ENCODE measurements around the gene OSBP2.
"Not testable (repeated sequence)": the region's sequence is repeated elsewhere in the genome, so short reads cannot be mapped to it uniquely, and the experiment has no call there.

Gene OSBP2

GRCh38 chr22:30732426-30732825 is 37.8 kb downstream of the OSBP2 start (continued):
- no peak for TF ChIP-seq CSRNP3 (CRISPR knock-in tag; IDR thresholded peaks at IDR 0.05)
- TF ChIP-seq CSDC2 (CRISPR knock-in tag; IDR thresholded peaks at IDR 0.05), result no peak
- TF ChIP-seq ZNF70 (CRISPR knock-in tag; IDR thresholded peaks at IDR 0.05), result no peak
- no peak for TF ChIP-seq SNAI2 (CRISPR knock-in tag; IDR thresholded peaks at IDR 0.05)

DNA sequence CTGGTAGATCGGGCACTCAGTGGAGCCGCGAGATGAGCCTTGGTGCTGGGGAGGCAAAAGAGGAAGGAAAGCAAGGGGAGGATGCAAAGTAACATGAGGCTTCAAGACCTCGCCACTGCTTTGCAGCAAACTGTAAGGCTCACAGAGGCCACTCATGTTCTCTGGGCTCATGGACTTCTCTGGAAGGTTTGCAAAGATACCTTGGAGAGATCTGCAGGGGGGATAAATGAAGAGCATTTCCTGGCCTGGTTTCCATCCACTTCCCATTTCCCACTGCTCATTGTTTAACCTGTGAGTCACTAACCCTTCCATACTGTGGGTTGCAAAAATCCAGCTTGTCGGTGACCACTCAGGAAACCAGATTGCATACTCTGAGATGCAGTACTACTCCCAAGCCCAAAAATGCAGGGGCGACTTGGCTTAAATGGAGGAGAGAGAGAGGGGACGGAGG is 38.5 kb downstream of the OSBP2 start:
- no peak; the same call in 1 of the 3 replicates for ATAC-seq
- TF ChIP-seq SNAI2 (CRISPR knock-in tag; IDR thresholded peaks at IDR 0.05), result no peak
- TF ChIP-seq ZFP30 (CRISPR knock-in tag; IDR thresholded peaks at IDR 0.05), result no peak
- TF ChIP-seq ZFP3 (CRISPR knock-in tag; IDR thresholded peaks at IDR 0.05), result no peak
- TF ChIP-seq CREB5 (CRISPR knock-in tag; IDR thresholded peaks at IDR 0.05; ENCODE audit: low read depth), result no peak
- TF ChIP-seq ZNF70 (CRISPR knock-in tag; IDR thresholded peaks at IDR 0.05), result no peak
- no peak for TF ChIP-seq RARB (CRISPR knock-in tag; IDR thresholded peaks at IDR 0.05)
- no peak for TF ChIP-seq OSR1 (CRISPR knock-in tag; IDR thresholded peaks at IDR 0.05)
- TF ChIP-seq ISL1 (CRISPR knock-in tag; IDR thresholded peaks at IDR 0.05), result no peak
- TF ChIP-seq ZC3H10 (CRISPR knock-in tag; IDR thresholded peaks at IDR 0.05), result no peak
- TF ChIP-seq CSDC2 (CRISPR knock-in tag; IDR thresholded peaks at IDR 0.05), result no peak
- no peak for TF ChIP-seq GLIS3 (CRISPR knock-in tag; IDR thresholded peaks at IDR 0.05)
- no peak for TF ChIP-seq ARNTL (CRISPR knock-in tag; IDR thresholded peaks at IDR 0.05; ENCODE audit: borderline replicate concordance, low read depth)
- TF ChIP-seq PATZ1 (CRISPR knock-in tag; IDR thresholded peaks at IDR 0.05; ENCODE audit: borderline replicate concordance), result no peak
- TF ChIP-seq, protein P1, sequence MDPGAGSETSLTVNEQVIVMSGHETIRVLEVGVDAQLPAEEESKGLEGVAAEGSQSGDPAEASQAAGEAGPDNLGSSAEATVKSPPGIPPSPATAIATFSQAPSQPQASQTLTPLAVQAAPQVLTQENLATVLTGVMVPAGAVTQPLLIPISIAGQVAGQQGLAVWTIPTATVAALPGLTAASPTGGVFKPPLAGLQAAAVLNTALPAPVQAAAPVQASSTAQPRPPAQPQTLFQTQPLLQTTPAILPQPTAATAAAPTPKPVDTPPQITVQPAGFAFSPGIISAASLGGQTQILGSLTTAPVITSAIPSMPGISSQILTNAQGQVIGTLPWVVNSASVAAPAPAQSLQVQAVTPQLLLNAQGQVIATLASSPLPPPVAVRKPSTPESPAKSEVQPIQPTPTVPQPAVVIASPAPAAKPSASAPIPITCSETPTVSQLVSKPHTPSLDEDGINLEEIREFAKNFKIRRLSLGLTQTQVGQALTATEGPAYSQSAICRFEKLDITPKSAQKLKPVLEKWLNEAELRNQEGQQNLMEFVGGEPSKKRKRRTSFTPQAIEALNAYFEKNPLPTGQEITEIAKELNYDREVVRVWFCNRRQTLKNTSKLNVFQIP (CRISPR knock-in tag; IDR thresholded peaks at IDR 0.05; ENCODE audit: borderline replicate concordance, low read depth), result no peak
- no peak for TF ChIP-seq PPARA (CRISPR knock-in tag; IDR thresholded peaks at IDR 0.05; ENCODE audit: borderline replicate concordance)
- no peak for TF ChIP-seq CSRNP3 (CRISPR knock-in tag; IDR thresholded peaks at IDR 0.05)

DNA sequence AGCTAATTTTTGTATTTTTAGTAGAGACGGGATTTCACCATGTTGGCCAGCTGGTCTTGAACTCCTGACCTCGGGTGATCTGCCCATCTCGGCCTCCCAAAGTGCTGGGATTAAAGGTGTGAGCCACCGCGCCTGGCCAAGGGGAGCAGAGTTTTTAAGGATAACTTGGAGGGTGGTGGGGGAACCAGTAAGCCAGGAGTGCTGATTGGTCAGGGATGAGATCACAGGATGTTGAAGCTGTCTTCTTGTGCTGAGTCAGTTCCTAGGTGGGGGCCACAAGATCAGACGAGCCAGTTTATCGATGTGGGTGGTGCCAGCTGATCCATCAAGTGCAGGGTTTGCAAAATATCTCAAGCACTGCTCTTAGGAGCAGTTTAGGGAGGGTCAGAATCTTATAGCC is 45.3 kb downstream of the OSBP2 start:
- ATAC-seq, result not testable (repeated sequence)

DNA sequence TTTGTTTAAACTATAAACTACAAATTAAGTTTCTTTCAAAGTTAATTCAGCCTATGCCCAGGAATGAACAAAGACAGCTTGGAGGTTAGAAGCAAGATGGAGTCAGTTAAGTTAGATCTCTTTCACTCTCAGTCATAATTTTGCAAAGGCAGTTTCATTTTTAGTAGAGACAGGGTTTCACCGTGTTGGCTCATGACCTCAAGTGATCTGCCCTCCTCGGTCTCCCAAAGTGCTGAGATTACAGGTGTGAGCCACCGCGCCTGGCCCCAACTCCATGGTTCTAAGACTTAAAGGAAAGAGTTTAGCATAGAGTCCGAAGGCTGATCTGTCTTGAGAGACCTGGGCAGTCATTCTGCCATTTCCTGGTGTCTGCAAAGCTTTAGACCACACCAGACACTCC is 45.8 kb downstream of the OSBP2 start:
- ATAC-seq, result not testable (repeated sequence)

DNA sequence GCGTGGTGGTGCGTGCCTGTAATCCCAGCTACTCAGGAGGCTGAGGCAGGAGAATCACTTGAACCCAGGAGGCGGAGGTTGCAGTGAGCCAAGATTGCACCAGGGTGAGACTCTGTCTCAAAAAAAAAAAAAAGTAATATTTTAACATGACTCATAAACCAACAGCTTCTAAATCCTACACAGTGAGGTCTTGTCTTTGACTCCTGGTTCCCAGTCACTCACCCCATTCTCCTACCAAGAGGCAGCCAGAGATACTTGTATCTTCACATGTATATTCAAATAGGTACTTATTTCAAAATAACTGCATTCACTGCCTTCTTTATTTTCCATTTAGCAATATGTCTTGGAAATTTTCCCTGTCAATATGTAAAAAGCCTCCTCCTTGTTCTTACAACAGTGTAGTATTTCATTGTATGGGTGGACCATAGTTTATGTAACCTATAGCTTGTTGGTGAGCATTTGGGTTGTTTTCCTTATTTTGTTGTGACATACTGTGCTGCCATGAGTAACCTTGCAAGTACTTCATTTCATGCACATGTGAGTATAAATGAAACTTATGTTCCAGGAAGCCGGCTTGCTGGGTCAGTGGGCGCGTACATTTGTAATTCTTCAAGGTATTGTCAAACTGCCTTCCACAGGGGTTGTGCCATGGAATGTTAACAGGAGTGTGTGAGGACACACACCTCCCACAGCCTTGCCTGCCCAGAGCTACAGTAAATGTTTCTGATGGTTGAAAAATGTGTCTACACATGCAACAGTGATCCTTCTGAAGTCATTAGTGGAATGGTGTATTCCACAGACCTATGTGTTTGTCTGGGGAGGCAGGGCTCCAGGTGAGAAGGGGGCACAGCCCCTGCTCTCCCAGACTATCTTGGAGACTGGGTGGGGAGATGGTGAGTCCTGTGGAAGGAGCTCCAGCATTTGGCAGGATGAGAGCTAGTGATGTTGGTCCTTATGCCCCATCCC is 47.9 kb downstream of the OSBP2 start:
- TF ChIP-seq RARB (CRISPR knock-in tag; IDR thresholded peaks at IDR 0.05) (no peak), ZFP30 (CRISPR knock-in tag; IDR thresholded peaks at IDR 0.05) (no peak), ZFP3 (CRISPR knock-in tag; IDR thresholded peaks at IDR 0.05) (no peak), OSR1 (CRISPR knock-in tag; IDR thresholded peaks at IDR 0.05) (no peak), ZC3H10 (CRISPR knock-in tag; IDR thresholded peaks at IDR 0.05) (no peak), ARNTL (CRISPR knock-in tag; IDR thresholded peaks at IDR 0.05; ENCODE audit: borderline replicate concordance, low read depth) (no peak), ESRRG (CRISPR knock-in tag; IDR thresholded peaks at IDR 0.05) (no peak), TCF4 (CRISPR knock-in tag; IDR thresholded peaks at IDR 0.05; ENCODE audit: borderline replicate concordance) (no peak), TSHZ2 (CRISPR knock-in tag; IDR thresholded peaks at IDR 0.05) (no peak), BACH2 (CRISPR knock-in tag; IDR thresholded peaks at IDR 0.05; ENCODE audit: borderline replicate concordance) (no peak)
- TF ChIP-seq, protein P1 (CRISPR knock-in tag; IDR thresholded peaks at IDR 0.05; ENCODE audit: borderline replicate concordance, low read depth), result no peak
- no peak for ATAC-seq

Data from SK-N-SH treated with all-trans-retinoic acid at 6 μM for 48 hours (cell line).